Stimulated activated naive CD8-positive, alpha-beta T cell treated with anti-CD3 and anti-CD28 coated beads, Interleukin-15, Interleukin-2, amounts not matched to agents 100 ng/mL and 50 ng/mL, for 24 hours (primary cell): ENCODE data around the gene PYGL.
"Not testable (repeated sequence)": the region's sequence is repeated elsewhere in the genome, so short reads cannot be mapped to it uniquely, and the experiment has no call there.

ENCODE experiments used
- H3K27ac Mint-ChIP-seq: one replicate; pipeline ENCODE4 v1.8.0; 2021; ENCODE audit warnings: mild to moderate bottlenecking, mixed read lengths
- H3K27me3 Mint-ChIP-seq: one replicate; pipeline ENCODE4 v1.8.0; 2021; ENCODE audit warnings: mixed read lengths
- H3K36me3 Mint-ChIP-seq: one replicate; pipeline ENCODE4 v1.8.0; 2021; ENCODE audit warnings: low read depth, mixed read lengths
- H3K4me1 Mint-ChIP-seq: one replicate; pipeline ENCODE4 v1.8.0; 2021; ENCODE audit warnings: low read depth, mixed read lengths
- H3K4me3 Mint-ChIP-seq: one replicate; pipeline ENCODE4 v1.8.0; 2021; ENCODE audit warnings: mild to moderate bottlenecking, mixed read lengths
- H3K9me3 Mint-ChIP-seq: one replicate; pipeline ENCODE4 v1.8.0; 2021; ENCODE audit warnings: mixed read lengths

Gene PYGL

DNA sequence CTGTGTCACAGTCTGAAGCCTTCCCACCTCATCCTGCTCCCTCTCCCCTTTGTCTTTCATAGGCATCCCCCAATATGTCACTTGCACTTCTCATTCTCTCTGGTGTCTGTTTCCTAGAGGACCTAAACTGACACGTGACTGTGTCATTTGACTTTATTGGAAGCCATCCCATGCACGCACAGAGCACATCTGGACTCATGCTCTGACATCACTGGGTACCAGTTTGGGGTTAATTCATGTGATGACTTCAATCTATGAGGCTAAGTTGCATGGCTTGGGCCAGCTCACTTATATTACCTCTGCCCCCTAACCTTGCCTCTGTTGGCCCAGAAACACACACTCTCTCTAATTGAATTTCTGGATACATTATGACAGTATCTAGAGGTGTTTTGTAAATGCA is 21.5 kb downstream of the PYGL start:
- Mint-ChIP-seq H3K36me3 (no peaks in the 10 kb centered on the region), H3K4me1 (no peaks in the 10 kb centered on the region), H3K4me3 (no peak overlapping the region), H3K27me3 (peaks cover 9% of the 10 kb centered on the region), H3K9me3 (no peaks in the 10 kb centered on the region), H3K27ac (no peak overlapping the region)

- Mint-ChIP-seq H3K9me3 (no peaks in the 10 kb centered on the region), H3K36me3 (no peaks in the 10 kb centered on the region), H3K4me3 (no peak overlapping the region), H3K27ac (no peak overlapping the region), H3K4me1 (no peaks in the 10 kb centered on the region), H3K27me3 (peaks cover 9% of the 10 kb centered on the region)
Observed at GRCh38 chr14:50920482-50921230, 23.6 kb downstream of the PYGL start.

DNA sequence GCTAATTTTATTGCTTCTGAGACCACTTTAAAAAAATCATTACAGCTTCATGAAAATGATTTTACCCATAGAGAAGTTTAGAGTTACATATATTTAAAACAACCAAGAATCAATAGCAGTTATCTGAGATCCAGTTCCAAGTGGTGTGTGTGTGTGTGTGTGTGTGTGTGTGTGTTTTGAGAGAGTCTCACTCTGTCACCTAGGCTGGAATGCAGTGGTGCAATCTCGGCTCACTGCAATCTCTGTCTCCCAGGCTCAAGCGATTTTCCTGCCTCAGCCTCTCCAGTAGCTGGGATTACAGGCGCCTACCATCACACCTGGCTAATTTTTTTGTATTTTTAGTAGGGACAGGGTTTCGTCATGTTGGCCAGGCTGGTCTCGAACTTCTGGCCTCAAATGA is 24.8 kb downstream of the PYGL start:
- H3K36me3 Mint-ChIP-seq = not testable (repeated sequence)

DNA sequence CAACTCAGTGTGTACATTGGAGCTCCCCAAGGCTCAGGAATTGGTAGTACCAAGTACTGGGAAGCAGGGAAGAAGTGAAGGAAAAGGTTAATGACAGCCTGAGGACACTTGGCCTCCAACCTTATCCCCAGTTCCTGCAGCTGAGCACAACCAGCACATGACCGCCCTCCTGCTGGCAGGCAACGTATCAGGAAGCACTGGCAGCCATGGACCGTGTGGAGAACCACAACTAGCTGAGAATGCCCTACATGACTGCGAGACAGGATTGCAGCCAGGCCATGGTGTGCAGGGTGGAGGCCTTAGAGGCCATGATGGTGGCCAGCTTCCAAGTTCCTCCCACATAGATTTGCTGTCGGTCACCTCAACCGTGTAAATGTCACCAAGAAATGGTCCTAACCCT is 26.8 kb downstream of the PYGL start:
- no peak overlapping the region for H3K27ac Mint-ChIP-seq
- H3K4me3 Mint-ChIP-seq = no peak overlapping the region
- no peaks in the 10 kb centered on the region for H3K4me1 Mint-ChIP-seq
- H3K36me3 Mint-ChIP-seq = no peaks in the 10 kb centered on the region
- no peaks in the 10 kb centered on the region for H3K9me3 Mint-ChIP-seq
- H3K27me3 Mint-ChIP-seq = peaks cover 9% of the 10 kb centered on the region

More for the DNA sequence above, 24.8 kb downstream of the PYGL start:
- H3K27ac Mint-ChIP-seq, H3K27me3 Mint-ChIP-seq, H3K9me3 Mint-ChIP-seq, H3K4me3 Mint-ChIP-seq, H3K4me1 Mint-ChIP-seq: not testable (repeated sequence)

GRCh38 chr14:50910495-50911420 is 33.5 kb downstream of the PYGL start:
- Mint-ChIP-seq H3K4me1 (no peaks in the 10 kb centered on the region), H3K4me3 (no peak overlapping the region), H3K27ac (no peak overlapping the region), H3K27me3 (peaks cover 5% of the 10 kb centered on the region), H3K9me3 (no peaks in the 10 kb centered on the region), H3K36me3 (no peaks in the 10 kb centered on the region)

GRCh38 chr14:50906326-50907065 is 37.8 kb downstream of the PYGL start:
- Mint-ChIP-seq H3K4me1 (no peaks in the 10 kb centered on the region), H3K4me3 (no peak overlapping the region)

DNA sequence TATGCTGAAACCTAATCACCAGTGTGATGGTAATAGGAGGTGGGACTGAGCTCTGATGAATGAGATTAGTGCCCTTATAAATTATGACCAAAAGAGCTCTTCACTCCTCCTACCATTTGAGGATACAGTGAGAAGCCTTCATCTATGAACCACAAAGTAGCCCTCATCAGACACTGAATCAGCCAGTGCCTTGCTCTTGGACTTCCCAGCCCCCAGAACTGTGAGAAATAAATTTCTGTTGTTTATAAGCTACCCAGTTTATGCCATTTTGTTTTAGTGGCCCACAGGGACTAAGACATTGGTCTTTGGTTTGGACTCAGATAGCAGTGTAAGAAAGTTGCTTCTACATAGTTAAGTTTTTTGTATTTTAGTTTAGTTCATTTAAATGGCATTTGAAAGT is 39.6 kb downstream of the PYGL start:
- no peaks in the 10 kb centered on the region for H3K27me3 Mint-ChIP-seq
- no peak overlapping the region for H3K27ac Mint-ChIP-seq

More at GRCh38 chr14:50906326-50907065, 37.8 kb downstream of the PYGL start:
- H3K9me3 Mint-ChIP-seq = peaks cover 4% of the 10 kb centered on the region
- no peaks in the 10 kb centered on the region for H3K36me3 Mint-ChIP-seq
- peaks cover 1% of the 10 kb centered on the region for H3K27me3 Mint-ChIP-seq
- no peak overlapping the region for H3K27ac Mint-ChIP-seq

DNA sequence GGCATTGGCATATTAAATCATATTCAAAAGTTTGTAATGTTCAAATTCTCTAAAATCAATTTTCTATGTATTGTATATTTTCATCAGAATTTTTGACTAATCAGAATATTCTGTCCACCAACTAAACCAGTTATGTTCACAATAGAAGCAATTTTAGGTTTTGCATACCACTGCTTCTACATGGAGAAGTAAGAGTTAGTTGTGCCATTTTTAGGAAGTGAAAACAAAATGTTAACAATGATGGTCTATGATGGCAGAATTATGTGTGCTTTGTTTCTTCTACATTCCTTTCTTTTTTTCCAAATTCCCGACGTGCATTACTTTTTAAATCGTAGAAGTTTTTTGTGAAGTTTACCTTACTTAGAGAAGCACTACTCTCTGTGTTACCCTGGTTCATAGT is 42.9 kb downstream of the PYGL start:
- Mint-ChIP-seq H3K27me3 (no peaks in the 10 kb centered on the region), H3K36me3 (no peaks in the 10 kb centered on the region), H3K4me1 (no peaks in the 10 kb centered on the region), H3K27ac (no peak overlapping the region), H3K4me3 (no peak overlapping the region), H3K9me3 (peaks cover 4% of the 10 kb centered on the region)

More for the DNA sequence above, 39.6 kb downstream of the PYGL start:
- Mint-ChIP-seq H3K4me1 (no peaks in the 10 kb centered on the region), H3K9me3 (peaks cover 4% of the 10 kb centered on the region), H3K36me3 (no peaks in the 10 kb centered on the region), H3K4me3 (no peak overlapping the region)

GRCh38 chr14:50897658-50898175 is 46.6 kb downstream of the PYGL start:
- Mint-ChIP-seq H3K36me3 (no peaks in the 10 kb centered on the region), H3K9me3 (no peaks in the 10 kb centered on the region), H3K27me3 (no peaks in the 10 kb centered on the region), H3K4me1 (no peaks in the 10 kb centered on the region), H3K4me3 (no peak overlapping the region), H3K27ac (no peak overlapping the region)

- H3K9me3 Mint-ChIP-seq, H3K4me1 Mint-ChIP-seq, H3K27me3 Mint-ChIP-seq, H3K36me3 Mint-ChIP-seq, H3K4me3 Mint-ChIP-seq, H3K27ac Mint-ChIP-seq: not testable (repeated sequence)
Observed at GRCh38 chr14:50897005-50897404, 47.3 kb downstream of the PYGL start.

DNA sequence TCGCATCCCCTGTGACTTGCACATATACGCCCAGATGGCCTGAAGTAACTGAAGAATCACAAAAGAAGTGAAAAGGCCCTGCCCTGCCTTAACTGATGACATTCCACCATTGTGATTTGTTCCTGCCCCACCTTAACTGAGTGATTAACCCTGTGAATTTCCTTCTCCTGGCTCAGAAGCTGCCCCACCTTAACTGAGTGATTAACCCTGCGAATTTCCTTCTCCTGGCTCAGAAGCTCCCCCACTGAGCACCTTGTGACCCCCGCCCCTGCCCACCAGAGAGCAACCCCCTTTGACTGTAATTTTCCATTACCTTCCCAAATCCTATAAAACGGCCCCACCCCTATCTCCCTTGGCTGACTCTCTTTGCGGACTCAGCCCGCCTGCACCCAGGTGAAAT is 47.9 kb downstream of the PYGL start:
- not testable (repeated sequence) for H3K4me1 Mint-ChIP-seq, H3K36me3 Mint-ChIP-seq, H3K27ac Mint-ChIP-seq, H3K27me3 Mint-ChIP-seq, H3K4me3 Mint-ChIP-seq, H3K9me3 Mint-ChIP-seq

GRCh38 chr14:50892255-50892654 is 52.0 kb downstream of the PYGL start:
- H3K4me3 Mint-ChIP-seq = no peak overlapping the region
- no peaks in the 10 kb centered on the region for H3K4me1 Mint-ChIP-seq
- H3K9me3 Mint-ChIP-seq = no peaks in the 10 kb centered on the region
- no peak overlapping the region for H3K27ac Mint-ChIP-seq
- H3K36me3 Mint-ChIP-seq = no peaks in the 10 kb centered on the region
- H3K27me3 Mint-ChIP-seq = no peaks in the 10 kb centered on the region

DNA sequence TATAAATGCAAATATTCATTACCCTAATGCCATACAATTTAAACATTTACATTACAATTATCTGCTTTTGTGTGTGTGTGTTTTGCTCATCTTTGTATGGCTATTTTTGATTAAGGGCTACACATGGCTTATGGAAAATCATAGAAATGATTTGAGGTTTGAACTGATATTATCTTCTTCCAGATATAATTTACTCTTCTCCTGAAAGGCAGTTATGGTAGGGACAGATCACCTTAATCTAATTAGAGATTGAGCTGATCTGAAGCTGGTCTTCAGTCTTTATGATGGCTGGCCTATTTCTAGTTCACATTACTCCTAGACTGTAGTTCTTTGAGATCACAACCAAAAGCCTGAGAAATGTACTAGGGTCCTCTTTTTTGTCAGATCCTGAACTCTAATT is 56.8 kb downstream of the PYGL start:
- no peaks in the 10 kb centered on the region for H3K9me3 Mint-ChIP-seq
- peaks cover 5% of the 10 kb centered on the region for H3K4me1 Mint-ChIP-seq
- no peaks in the 10 kb centered on the region for H3K36me3 Mint-ChIP-seq
- H3K27me3 Mint-ChIP-seq = peaks cover 28% of the 10 kb centered on the region
- H3K4me3 Mint-ChIP-seq = no peak overlapping the region
- H3K27ac Mint-ChIP-seq = no peak overlapping the region

GRCh38 chr14:50883827-50884197 is 60.5 kb downstream of the PYGL start:
- Mint-ChIP-seq H3K27me3 (peaks cover 49% of the 10 kb centered on the region), H3K4me1 (peaks cover 5% of the 10 kb centered on the region), H3K36me3 (no peaks in the 10 kb centered on the region), H3K27ac (no peak overlapping the region), H3K4me3 (no peak overlapping the region), H3K9me3 (no peaks in the 10 kb centered on the region)
